HepG2 (cell line): Measurements from ENCODE around the gene DHRS9. TPM values are rescaled to one million over a fixed set of nuclear protein-coding genes. Genes with fewer than 3 reads are reported as not detected.

Experiments
- ATAC-seq: fragments of 200-7000 bp; cut with Tn5 transposase; 3 replicates; pipeline ENCODE4 v1.9.1; 2020; ENCODE audit warnings: mild to moderate bottlenecking, moderate library complexity
- BruUV-seq: library from RNA; stranded (reverse); fragments of 400-500 nt; replicated peaks from 2 replicates; lab custom pipeline; 2021; lab: Mats Ljungman, UMichigan
- CTCF ChIA-PET: fragments of 300-600 bp; formaldehyde crosslinking; extraction: SDS; loops from one replicate; lab custom pipeline; 2021; ENCODE audit warnings: low total read pairs, inconsistent platforms, low intra/inter-chr PET ratio; lab: Yijun Ruan, JAX
- POLR2A ChIA-PET: fragments of 350-600 bp; sonication (Branson Sonifier 250); formaldehyde crosslinking; loops from one replicate; lab custom pipeline; 2020; ENCODE audit warnings: antibody characterized with exemption, inconsistent platforms; lab: Yijun Ruan, JAX
- DNase-seq: peaks from one replicate; pipeline ENCODE4 v3.0.0-alpha.2; 2015; ENCODE audit warnings: low spot score
- FAIRE-seq: peaks from 3 replicates; lab custom pipeline; 2011; peaks lifted over from hg19 to GRCh38; lab: Jason Lieb, UNC
- H2AFZ ChIP-seq: one replicate; pipeline ENCODE4 v1.6.1; 2011; ENCODE audit warnings: low read length, inconsistent platforms
- H3K27ac ChIP-seq: fragments of 300-600 bp; 3 replicates; pipeline ENCODE4 v1.8.0; 2011; ENCODE audit warnings: mixed run types, mild to moderate bottlenecking, mixed read lengths, low read length, inconsistent platforms; ENCODE audit not compliant: insufficient read depth; ENCODE audit errors: extremely low read length
- H3K27me3 ChIP-seq, 2 experiments: fragments of 200-600 bp in 1 of 2; 2 replicates in 1 of 2; 3 replicates in 1 of 2; pipeline versions ENCODE4 v1.6.0 to v1.8.0; 2011; ENCODE audit warnings: low read length in 2 of 2, mild to moderate bottlenecking in 2 of 2, moderate library complexity in 2 of 2, inconsistent platforms in 1 of 2; ENCODE audit not compliant: insufficient read depth in 2 of 2, control insufficient read depth in 1 of 2
- H3K36me3 ChIP-seq, 2 experiments: fragments of 200-600 bp in 1 of 2; replicated peaks in 1 of 2; 2 replicates in 1 of 2; 3 replicates in 1 of 2; pipeline versions ENCODE4 v1.5.1 to v1.8.0; 2011; ENCODE audit warnings: low read length in 2 of 2, inconsistent platforms in 1 of 2; ENCODE audit not compliant: insufficient read depth in 2 of 2, control insufficient read depth in 1 of 2
- H3K4me1 ChIP-seq: 2 replicates; pipeline ENCODE4 v1.5.1; 2012; ENCODE audit warnings: low read length, inconsistent platforms; ENCODE audit not compliant: insufficient read depth
- H3K4me2 ChIP-seq: 2 replicates; pipeline ENCODE4 v1.6.0; 2011; ENCODE audit warnings: low read depth, low read length, inconsistent platforms
- H3K4me3 ChIP-seq, 3 experiments: fragments of 200-600 bp in 1 of 3; sonication (generic), shearing (Covaris generic) in 1 of 3; replicated peaks in 1 of 3; 2 replicates each; pipeline ENCODE4 v1.5.1; 2011 to 2016; ENCODE audit warnings: low read length in 3 of 3, inconsistent platforms in 2 of 3, low read depth in 2 of 3, mild to moderate bottlenecking in 2 of 3, control low read depth in 1 of 3, mixed read lengths in 1 of 3; ENCODE audit not compliant: insufficient read depth in 1 of 3
- H3K79me2 ChIP-seq: one replicate; pipeline ENCODE4 v1.6.1; 2011; ENCODE audit warnings: low read length, inconsistent platforms; ENCODE audit not compliant: insufficient read depth
- H3K9ac ChIP-seq: 2 replicates; pipeline ENCODE4 v1.6.0; 2011; ENCODE audit warnings: mild to moderate bottlenecking, low read depth, low read length, inconsistent platforms; ENCODE audit not compliant: insufficient read depth
- H3K9me3 ChIP-seq: 2 replicates; pipeline ENCODE4 v1.5.1; 2012; ENCODE audit warnings: mild to moderate bottlenecking, low read length
- H4K20me1 ChIP-seq: 2 replicates; pipeline ENCODE4 v1.6.0; 2011; ENCODE audit warnings: inconsistent platforms, mild to moderate bottlenecking, low read length, moderate library complexity; ENCODE audit not compliant: insufficient read depth
- ATF7 ChIP-seq, 2 experiments: fragments of 450-650 bp in 1 of 2; sonication (generic) in 1 of 2; formaldehyde crosslinking in 1 of 2; IDR thresholded peaks; 2 replicates each; pipeline versions ENCODE4 v1.4.0 to v1.6.1; 2016 to 2020; ENCODE audit warnings: antibody characterized with exemption in 1 of 2, mild to moderate bottlenecking in 1 of 2, missing genetic modification reagents in 1 of 2
- FOXM1 ChIP-seq: sonication (generic); formaldehyde crosslinking; IDR thresholded peaks from 2 replicates; pipeline ENCODE4 v1.5.0; 2020; ENCODE audit warnings: missing genetic modification reagents
- GFI1 ChIP-seq: sonication (generic); formaldehyde crosslinking; IDR thresholded peaks from 2 replicates; pipeline ENCODE4 v1.5.0; 2020; ENCODE audit warnings: missing genetic modification reagents, mild to moderate bottlenecking, borderline replicate concordance
- GRHL1 ChIP-seq: sonication (generic); formaldehyde crosslinking; conservative IDR thresholded peaks from 2 replicates; pipeline ENCODE4 v1.8.0; 2022; ENCODE audit warnings: missing genetic modification reagents
- GTF3A ChIP-seq: sonication (generic); formaldehyde crosslinking; conservative IDR thresholded peaks from 2 replicates; pipeline ENCODE4 v1.4.0; 2020; ENCODE audit warnings: mild to moderate bottlenecking, missing genetic modification reagents
- HDAC6 ChIP-seq: fragments of 200-600 bp; sonication (generic); IDR thresholded peaks from 2 replicates; pipeline ENCODE4 v1.7.0; 2017; ENCODE audit warnings: mild to moderate bottlenecking, antibody characterized with exemption, low read length, low read depth
- MATR3 ChIP-seq: sonication (generic); formaldehyde crosslinking; IDR thresholded peaks from 2 replicates; pipeline ENCODE4 v1.4.0; 2020; ENCODE audit warnings: missing genetic modification reagents
- MXD4 ChIP-seq: IDR thresholded peaks from 2 replicates; pipeline ENCODE4 v1.6.1; 2016; ENCODE audit warnings: mild to moderate bottlenecking, missing biosample characterization, missing genetic modification reagents
- POGZ ChIP-seq: sonication (generic); formaldehyde crosslinking; IDR thresholded peaks from 2 replicates; pipeline ENCODE4 v1.4.0; 2020; ENCODE audit warnings: mild to moderate bottlenecking, missing genetic modification reagents
- REPIN1 ChIP-seq: sonication (generic); formaldehyde crosslinking; IDR thresholded peaks from 2 replicates; pipeline ENCODE4 v1.8.0; 2022; ENCODE audit warnings: missing genetic modification reagents, low read depth, mild to moderate bottlenecking, borderline replicate concordance
- TRIM24 ChIP-seq: sonication (generic); formaldehyde crosslinking; IDR thresholded peaks from 2 replicates; pipeline ENCODE4 v1.8.0; 2022; ENCODE audit warnings: mild to moderate bottlenecking, missing genetic modification reagents
- U2AF2 ChIP-seq: fragments of 200-400 bp; formaldehyde crosslinking; IDR thresholded peaks from 2 replicates; pipeline ENCODE4 v1.6.1; 2017; ENCODE audit warnings: low read depth, mild to moderate bottlenecking, low read length
- ZNF121 ChIP-seq: sonication (generic); formaldehyde crosslinking; IDR thresholded peaks from 2 replicates; pipeline ENCODE4 v1.5.0; 2020; ENCODE audit warnings: mild to moderate bottlenecking, missing genetic modification reagents
- ZNF280D ChIP-seq: sonication (generic); formaldehyde crosslinking; IDR thresholded peaks from 2 replicates; pipeline ENCODE4 v1.5.1; 2020; ENCODE audit warnings: mild to moderate bottlenecking, missing genetic modification reagents
- ZNF432 ChIP-seq: sonication (generic); formaldehyde crosslinking; IDR thresholded peaks from 2 replicates; pipeline ENCODE4 v1.5.0; 2020; ENCODE audit warnings: missing genetic modification reagents, mild to moderate bottlenecking, borderline replicate concordance
- ZNF468 ChIP-seq: sonication (generic); formaldehyde crosslinking; IDR thresholded peaks from 2 replicates; pipeline ENCODE4 v1.8.0; 2022; ENCODE audit warnings: mild to moderate bottlenecking, moderate library complexity, missing genetic modification reagents
- ZNF570 ChIP-seq: sonication (generic); formaldehyde crosslinking; IDR thresholded peaks from 2 replicates; pipeline ENCODE4 v1.4.0; 2020; ENCODE audit warnings: mild to moderate bottlenecking, missing genetic modification reagents, borderline replicate concordance
- ZNF574 ChIP-seq: sonication (generic); formaldehyde crosslinking; IDR thresholded peaks from 2 replicates; pipeline ENCODE4 v1.4.0; 2020; ENCODE audit warnings: missing genetic modification reagents
- ZNF746 ChIP-seq: sonication (generic); formaldehyde crosslinking; IDR thresholded peaks from 2 replicates; pipeline ENCODE4 v1.8.0; 2022; ENCODE audit warnings: mild to moderate bottlenecking, missing genetic modification reagents
- WGBS: methylation state at CpG from one replicate; pipeline ENCODE4 v1.1.6; 2017; ENCODE audit warnings: low lambda C conversion rate; 5-methylcytosine and 5-hydroxymethylcytosine counted together
- in situ Hi-C: cut with HindIII; loops from 2 replicates; pipeline ENCODE4 v1.10.0; 2017; ENCODE audit warnings: low pct_unique_long_range_greater_than_20kb; ENCODE audit not compliant: extremely low pct_ligation_motif_present
- intact Hi-C: fragments of 100-400 bp; cut with micrococcal nuclease; formaldehyde crosslinking; loops from one replicate; pipeline ENCODE4 v1.10.0; 2022; ENCODE audit not compliant: unreplicated experiment
- polyA plus RNA-seq, 8 experiments: library from polyadenylated mRNA; depleted of rRNA in 3 of 8; stranded (reverse) in 7 of 8; unstranded in 1 of 8; fragments of >200 nt; fragmentation: Illumina TruSeq in 4 of 8; extraction: Trizol in 4 of 8; gene quantifications; 2 replicates each; pipeline versions ENCODE4 v1.2.1 to v1.2.3, GENCODE V29; 2011 to 2016; ENCODE audit warnings: low read depth in 4 of 8, missing spikeins in 1 of 8, mixed read lengths in 1 of 8; ENCODE audit not compliant: insufficient read depth in 1 of 8
- total RNA-seq, 5 experiments: library from RNA; depleted of rRNA; stranded (reverse); fragments of >200 nt; fragmentation: Illumina TruSeq; extraction: Trizol; gene quantifications; 2 replicates each; pipeline ENCODE4 v1.2.3, GENCODE V29; 2016; ENCODE audit warnings: low read depth in 1 of 5

Gene DHRS9
- total and polyA plus RNA-seq, 2 of the 13 experiments (the other 11 are each of a cell fraction or from before 2014, with no cell fraction given), result not detected

- in situ Hi-C loops, result no loop called here
- H3K9me3 ChIP-seq, result no peaks in the 10 kb centered on the region
- 3% methylated on average over 5 of the region's 5 CpGs for WGBS
- no TSS peak for BruUV-seq
- no peak overlapping the region for H2AFZ ChIP-seq
- FAIRE-seq, result no peak
- H3K27ac ChIP-seq, result no peak overlapping the region
- no peaks in the 10 kb centered on the region for H4K20me1 ChIP-seq
- H3K36me3 ChIP-seq, result no peaks in the 10 kb centered on the region
- H3K4me1 ChIP-seq, result no peaks in the 10 kb centered on the region
- no peak overlapping the region for H3K4me3 ChIP-seq
- ChIA-PET CTCF (no interaction called here), POLR2A (no interaction called here)
- H3K79me2 ChIP-seq, result no peaks in the 10 kb centered on the region
- no peak for ATAC-seq
- no peak overlapping the region for H3K4me2 ChIP-seq
- H3K27me3 ChIP-seq, result peaks cover 0 to 6% of the 10 kb centered on the region in 2 experiments; a peak in 1 of 5 replicates
- intact Hi-C loops, result no loop called here
- no peak for DNase-seq
- H3K9ac ChIP-seq, result no peak overlapping the region
- TF ChIP-seq MATR3 (CRISPR knock-in tag) (no peak), ZNF746 (CRISPR knock-in tag) (no peak), MXD4 (CRISPR knock-in tag) (no peak), ATF7 (IDR thresholded peaks at IDR 0.05) (no peak), ATF7 (CRISPR knock-in tag; IDR thresholded peaks at IDR 0.05) (no peak), TRIM24 (CRISPR knock-in tag) (no peak), ZNF574 (CRISPR knock-in tag) (no peak), ZNF280D (CRISPR knock-in tag) (no peak), GRHL1 (CRISPR knock-in tag) (no peak), HDAC6 (no peak), GFI1 (CRISPR knock-in tag) (no peak), GTF3A (CRISPR knock-in tag) (no peak), U2AF2 (no peak), ZNF468 (CRISPR knock-in tag) (no peak), ZNF570 (no peak), ZNF121 (CRISPR knock-in tag) (no peak), POGZ (CRISPR knock-in tag) (no peak), ZNF432 (CRISPR knock-in tag) (no peak), REPIN1 (CRISPR knock-in tag) (no peak), FOXM1 (CRISPR knock-in tag) (no peak)
Observed at GRCh38 chr2:169095621-169096105, 26.3 kb downstream of the DHRS9 start.
